ENCODE measurements around the gene CCDC196. TPM values are rescaled to one million over a fixed set of nuclear protein-coding genes. Genes with fewer than 3 reads are reported as not detected.

The CCDC196 gene
- total and polyA plus RNA-seq, 7 donors: 0.54 to 1.2 TPM; not detected in 5

GRCh38 chr14:66468778-66469367, 17.3 kb upstream of the CCDC196 start:
- intact Hi-C loops (cut with DNase I): no loop called here
- Histone ChIP-seq H3K4me3 (no peak overlapping the region), H3K36me3 (no peaks in the 10 kb centered on the region), H3K9me3 (peaks cover 0 to 2% (median 0%) of the 10 kb centered on the region in 4 donors), H3K27ac (no peak overlapping the region), H3K27me3 (no peaks in the 10 kb centered on the region), H3K4me1 (no peaks in the 10 kb centered on the region)
- 95 to 96% methylated on average over 2 of the region's 2 CpGs for WGBS, 2 donors
- no peak for TF ChIP-seq EP300 (IDR thresholded peaks at IDR 0.05)
- no peak for TF ChIP-seq CTCF (IDR thresholded peaks at IDR 0.05)
- no peak for TF ChIP-seq POLR2A (IDR thresholded peaks at IDR 0.05)
- no peak for TF ChIP-seq POLR2AphosphoS5 (IDR thresholded peaks at IDR 0.05)
- DNase-seq: no peak

- Histone ChIP-seq H3K9me3 (peaks cover 0 to 2% (median 0%) of the 10 kb centered on the region in 4 donors), H3K27me3 (no peaks in the 10 kb centered on the region), H3K36me3 (no peaks in the 10 kb centered on the region), H3K27ac (no peak overlapping the region), H3K4me3 (no peak overlapping the region), H3K4me1 (no peaks in the 10 kb centered on the region)
- 89 to 91% methylated on average over 4 of the region's 4 CpGs for WGBS, 2 donors
- no peak for TF ChIP-seq POLR2AphosphoS5 (IDR thresholded peaks at IDR 0.05)
- TF ChIP-seq POLR2A (IDR thresholded peaks at IDR 0.05): no peak
- TF ChIP-seq CTCF (IDR thresholded peaks at IDR 0.05): no peak
- no peak for TF ChIP-seq EP300 (IDR thresholded peaks at IDR 0.05)
- intact Hi-C loops (cut with DNase I): no loop called here
- no peak for DNase-seq
Observed at GRCh38 chr14:66471584-66471983, 14.6 kb upstream of the CCDC196 start.

- Histone ChIP-seq H3K4me1 (no peaks in the 10 kb centered on the region), H3K9me3 (peaks cover 0 to 2% (median 0%) of the 10 kb centered on the region in 4 donors), H3K36me3 (no peaks in the 10 kb centered on the region), H3K27ac (no peak overlapping the region), H3K27me3 (no peaks in the 10 kb centered on the region), H3K4me3 (no peak overlapping the region)
- DNase-seq: no peak
- TF ChIP-seq POLR2A (IDR thresholded peaks at IDR 0.05) (no peak), EP300 (IDR thresholded peaks at IDR 0.05) (no peak)
- intact Hi-C loops (cut with DNase I): no loop called here
Observed at GRCh38 chr14:66472251-66472650, 13.9 kb upstream of the CCDC196 start.

- intact Hi-C loops (cut with DNase I): no loop called here
- no peak for DNase-seq
- no peak overlapping the region for H3K27ac ChIP-seq
Observed at GRCh38 chr14:66473223-66473622, 12.9 kb upstream of the CCDC196 start.

GRCh38 chr14:66476964-66477363, 9.2 kb upstream of the CCDC196 start:
- Histone ChIP-seq H3K36me3 (no peaks in the 10 kb centered on the region), H3K4me3 (no peak overlapping the region), H3K4me1 (no peaks in the 10 kb centered on the region), H3K27ac (no peak overlapping the region), H3K9me3 (no peaks in the 10 kb centered on the region), H3K27me3 (no peaks in the 10 kb centered on the region)
- intact Hi-C loops (cut with DNase I): no loop called here
- TF ChIP-seq EP300 (IDR thresholded peaks at IDR 0.05): no peak
- no peak for TF ChIP-seq CTCF (IDR thresholded peaks at IDR 0.05)
- TF ChIP-seq POLR2A (IDR thresholded peaks at IDR 0.05): no peak
- TF ChIP-seq POLR2AphosphoS5 (IDR thresholded peaks at IDR 0.05): no peak
- 33 to 34% methylated on average over 1 of the region's 1 CpG for whole genome bisulfite sequencing, 2 donors
- DNase-seq: no peak

More at GRCh38 chr14:66473223-66473622, 12.9 kb upstream of the CCDC196 start:
- no peak overlapping the region for H3K4me3 ChIP-seq
- no peaks in the 10 kb centered on the region for H3K36me3 ChIP-seq
- WGBS, 2 donors: 84 to 85% methylated on average over 2 of the region's 2 CpGs
- no peak for TF ChIP-seq CTCF (IDR thresholded peaks at IDR 0.05)
- TF ChIP-seq EP300 (IDR thresholded peaks at IDR 0.05): no peak
- no peak for TF ChIP-seq POLR2AphosphoS5 (IDR thresholded peaks at IDR 0.05)
- no peak for TF ChIP-seq POLR2A (IDR thresholded peaks at IDR 0.05)
- H3K9me3 ChIP-seq: peaks cover 0 to 2% (median 0%) of the 10 kb centered on the region in 4 donors
- H3K4me1 ChIP-seq: no peaks in the 10 kb centered on the region
- no peaks in the 10 kb centered on the region for H3K27me3 ChIP-seq
